PFSK-1 (cell line): ENCODE results near the gene TTC13.

Experiments
- POLR2AphosphoS5 ChIP-seq: IDR thresholded peaks from 2 replicates; pipeline ENCODE4 v1.6.1; 2012; ENCODE audit warnings: low read depth, mild to moderate bottlenecking, control low read depth, low read length, moderate library complexity
- REST ChIP-seq, 2 experiments: IDR thresholded peaks; 2 replicates each; pipeline versions ENCODE4 v1.6.1 to v1.8.0; 2011 to 2012; ENCODE audit warnings: low read depth in 2 of 2, low read length in 2 of 2, control low read depth in 1 of 2, inconsistent platforms in 1 of 2, mild to moderate bottlenecking in 1 of 2, moderate library complexity in 1 of 2; ENCODE audit not compliant: insufficient read depth in 1 of 2
- TAF1 ChIP-seq: IDR thresholded peaks from 2 replicates; pipeline ENCODE4 v1.6.1; 2012; ENCODE audit warnings: low read length, control low read depth, borderline replicate concordance; ENCODE audit not compliant: insufficient read depth

GRCh38 chr1:230916587-230917283 is 61.9 kb downstream of the TTC13 start:
- TF ChIP-seq TAF1 (no peak), POLR2AphosphoS5 (no peak), REST (IDR thresholded peaks at IDR 0.05; ENCODE audit: insufficient read depth in 1 of 2, low read depth in 2 of 2, low read length in 2 of 2) (no peak)
